Neural cell (in vitro differentiated cells): Measurements from ENCODE around the gene HIPK1.

Experiments used
- CTCF ChIP-seq: fragments of 450-650 bp; IDR thresholded peaks from 2 replicates; pipeline ENCODE4 v1.5.1; 2014; ENCODE audit warnings: antibody characterized with exemption, mild to moderate bottlenecking, moderate library complexity; ENCODE audit not compliant: poor library complexity, severe bottlenecking
- EP300 ChIP-seq: fragments of 450-650 bp; conservative IDR thresholded peaks from 2 replicates; pipeline ENCODE4 v1.6.1; 2014; ENCODE audit warnings: antibody characterized with exemption, mild to moderate bottlenecking, moderate library complexity; ENCODE audit not compliant: poor library complexity, severe bottlenecking
- EZH2 ChIP-seq: fragments of 200-600, 300-800 bp; shearing (Covaris generic), sonication (generic); IDR thresholded peaks from 2 replicates; pipeline ENCODE4 v1.6.1; 2014; ENCODE audit warnings: antibody characterized with exemption, low read length, borderline replicate concordance, mild to moderate bottlenecking; ENCODE audit not compliant: insufficient read depth, poor library complexity, severe bottlenecking
- POLR2AphosphoS5 ChIP-seq: IDR thresholded peaks from 2 replicates; pipeline ENCODE4 v1.6.1; 2012
- REST ChIP-seq: IDR thresholded peaks from 2 replicates; pipeline ENCODE4 v1.6.1; 2012; ENCODE audit warnings: borderline replicate concordance
- SMC3 ChIP-seq: fragments of 450-650 bp; conservative IDR thresholded peaks from 2 replicates; pipeline ENCODE4 v1.6.1; 2014; ENCODE audit warnings: antibody characterized with exemption, mild to moderate bottlenecking, moderate library complexity; ENCODE audit not compliant: poor library complexity
- TAF1 ChIP-seq: IDR thresholded peaks from 2 replicates; pipeline ENCODE4 v1.6.1; 2012; ENCODE audit warnings: low read depth

GRCh38 chr1:113934511-113935055 is 5.5 kb downstream of the HIPK1 start:
- TF ChIP-seq CTCF (no peak), TAF1 (no peak), POLR2AphosphoS5 (no peak), REST (no peak), EZH2 (no peak), SMC3 (no peak), EP300 (no peak)
